ENCODE data around the gene BRIP1.

- TF ChIP-seq POLR2A (IDR thresholded peaks at IDR 0.05; ENCODE audit: low read depth, low read length) (no peak), TAF1 (IDR thresholded peaks at IDR 0.05; ENCODE audit: borderline replicate concordance, low read depth, low read length) (no peak)
Observed at GRCh38 chr17:61818225-61818624, 45.1 kb downstream of the BRIP1 start.
